ENCODE results near the gene PTPN14.

The PTPN14 gene

DNA sequence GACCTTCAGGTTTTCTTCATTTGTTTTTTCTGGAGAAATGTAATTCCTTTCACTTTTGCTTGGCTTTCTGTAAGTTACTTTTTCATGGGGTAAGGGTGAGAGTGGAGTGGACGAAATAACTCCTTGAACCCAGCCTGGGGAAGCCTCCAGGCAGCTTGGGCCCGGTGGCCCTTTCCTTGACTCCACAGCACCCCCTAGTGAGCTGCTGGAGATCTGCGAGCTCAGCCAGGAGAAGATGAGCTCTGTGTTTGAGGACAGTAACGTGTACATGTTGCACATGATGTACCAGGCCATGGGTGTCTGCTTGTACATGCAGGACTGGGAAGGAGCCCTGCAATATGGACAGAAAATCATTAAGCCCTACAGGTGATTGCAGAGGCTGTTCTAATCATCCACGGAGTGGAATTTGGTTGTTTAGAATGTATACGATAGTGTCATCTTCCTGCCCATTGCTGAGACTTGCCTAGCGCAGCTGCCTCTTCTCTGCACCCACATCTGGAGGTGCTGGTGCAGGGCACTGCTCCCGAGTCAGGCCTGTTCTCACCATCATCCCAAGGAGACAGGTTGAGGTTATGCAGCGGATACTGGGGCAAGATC, 219.5 kb downstream of the PTPN14 start:
- peak; percentile 69 for DNase-seq (ENCODE audit: low read depth)

GRCh38 chr1:214331180-214331579, 220.2 kb downstream of the PTPN14 start:
- DNase-seq (ENCODE audit: low read depth), result no peak

DNA sequence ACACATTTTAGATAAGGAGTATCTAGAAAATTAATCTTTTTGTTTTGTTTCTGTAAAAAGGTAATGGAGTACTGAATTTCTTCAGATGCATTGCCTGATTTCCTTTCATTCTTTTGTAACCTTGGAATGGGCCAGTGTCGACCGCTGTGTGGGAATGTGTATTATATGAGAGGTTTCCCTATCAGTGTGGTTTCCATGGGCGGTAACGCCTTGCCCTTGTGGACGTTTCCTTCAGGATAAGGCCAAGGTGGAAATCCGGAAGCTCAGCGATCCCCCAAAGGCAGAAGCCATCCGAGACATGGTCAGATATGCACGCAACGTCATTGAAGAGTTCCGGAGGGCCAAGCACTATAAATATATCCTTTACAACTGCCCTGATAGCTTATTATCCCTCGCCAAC, 220.7 kb downstream of the PTPN14 start:
- no peak for DNase-seq (ENCODE audit: low read depth)

DNA sequence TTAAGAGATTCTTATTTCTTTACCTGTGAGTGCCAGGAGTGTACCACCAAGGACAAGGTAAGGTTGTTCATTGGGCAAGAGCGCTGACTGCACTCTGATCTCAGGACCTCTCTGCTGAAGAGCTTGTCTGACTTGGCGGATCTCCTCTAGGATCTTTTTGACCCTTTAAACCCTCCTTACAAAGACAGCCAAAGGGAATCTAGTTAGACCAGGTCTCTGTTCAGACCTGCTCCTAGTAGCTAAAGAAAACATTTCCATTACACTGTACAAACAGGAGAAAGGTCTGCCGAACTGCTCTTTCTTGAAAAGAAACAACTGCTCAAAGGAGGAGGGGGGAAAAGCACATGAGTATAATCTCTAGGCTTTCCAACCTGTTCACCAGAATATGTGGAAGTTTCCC, 221.2 kb downstream of the PTPN14 start:
- DNase-seq (ENCODE audit: low read depth), result no peak

DNA sequence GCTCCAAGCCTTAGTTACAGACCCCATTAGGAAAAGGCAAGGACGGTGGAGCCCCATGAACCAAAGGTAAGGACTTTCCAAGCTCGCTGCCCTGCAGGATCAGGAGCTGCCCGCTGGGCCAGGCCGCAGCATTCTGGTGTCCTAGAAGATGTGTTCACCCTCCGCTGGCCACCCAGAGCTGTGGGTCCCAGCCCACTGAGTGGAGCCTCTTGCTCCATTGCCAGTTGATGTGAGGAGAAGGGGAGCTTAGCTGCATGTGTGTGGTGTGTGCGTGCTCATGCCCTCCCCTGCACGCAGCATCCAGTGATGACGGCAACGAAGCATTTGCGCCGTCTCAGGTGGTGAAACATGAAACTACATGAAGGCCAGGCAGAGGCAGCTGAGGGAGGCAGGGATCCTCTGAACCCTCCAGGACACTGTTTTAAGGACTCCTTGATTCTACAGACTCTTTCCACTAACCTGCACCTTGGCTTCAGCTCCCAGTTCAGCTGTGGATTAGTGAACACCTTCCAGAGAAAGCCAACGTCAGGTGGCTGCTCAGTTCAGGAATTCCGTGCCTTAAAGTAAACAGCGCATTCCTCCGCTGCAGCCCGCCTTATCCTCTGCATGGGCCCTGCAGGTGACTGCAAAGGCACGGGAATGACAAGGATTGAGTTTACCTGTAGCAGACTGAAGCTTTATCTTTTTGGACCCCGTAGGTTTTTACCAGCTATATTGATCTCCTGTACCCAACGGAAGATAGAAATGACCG, 221.8 kb downstream of the PTPN14 start:
- DNase-seq (ENCODE audit: low read depth), result no peak

DNA sequence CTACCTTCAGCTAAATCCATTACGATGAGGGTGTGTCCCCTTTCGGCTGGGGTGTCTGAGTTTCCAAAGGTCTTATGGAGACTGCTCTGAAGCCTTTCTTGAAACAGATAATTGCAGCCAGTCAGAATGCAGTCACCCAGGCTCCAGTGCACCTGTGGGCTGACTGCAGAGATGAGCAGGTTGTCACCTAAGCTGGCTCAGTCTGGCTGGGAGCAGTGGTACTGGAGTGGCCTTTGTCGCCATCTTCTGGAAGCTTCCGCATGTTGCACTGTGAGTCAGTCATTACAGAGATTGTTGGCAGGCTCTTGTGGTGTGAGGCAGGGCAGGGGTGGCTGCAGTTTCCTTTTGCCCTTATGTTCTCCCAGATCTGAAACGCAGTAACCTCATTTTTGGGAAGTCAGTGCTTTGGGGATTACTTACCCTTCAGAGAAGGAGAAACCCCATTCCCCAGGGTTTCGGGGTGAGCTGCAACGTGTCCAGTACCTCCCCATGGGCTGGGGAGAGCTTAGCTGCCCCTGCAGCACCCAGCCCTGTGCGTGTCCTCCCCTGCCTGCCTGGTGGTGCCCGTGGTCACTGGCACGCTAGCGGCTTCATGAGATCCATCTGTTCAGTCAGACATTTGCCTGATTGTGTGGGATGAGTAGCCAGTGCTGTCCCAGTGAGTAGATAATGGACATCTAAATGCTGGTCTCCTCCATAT, 222.5 kb downstream of the PTPN14 start:
- peak; percentile 82 for DNase-seq (ENCODE audit: low read depth)

DNA sequence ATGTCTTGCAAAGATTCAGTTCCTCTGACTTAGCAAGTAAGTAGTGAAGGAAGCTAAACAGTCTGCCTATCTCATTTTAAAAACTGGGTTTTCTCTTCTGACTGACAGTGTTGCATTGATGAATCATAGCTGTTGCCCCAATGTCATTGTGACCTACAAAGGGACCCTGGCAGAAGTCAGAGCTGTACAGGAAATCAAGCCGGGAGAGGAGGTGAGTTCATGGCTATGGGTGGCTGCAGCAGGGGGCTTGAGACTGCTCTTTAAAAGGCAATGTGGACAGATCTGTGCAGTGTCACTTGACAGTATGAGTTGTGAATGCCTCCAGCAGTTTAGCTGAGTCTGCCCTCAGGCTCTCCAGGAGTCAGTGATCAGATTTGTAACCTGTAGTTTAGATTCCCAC, 223.9 kb downstream of the PTPN14 start:
- no peak for DNase-seq (ENCODE audit: low read depth)

GRCh38 chr1:214326406-214326805, 225.0 kb downstream of the PTPN14 start:
- DNase-seq (ENCODE audit: low read depth), result no peak

- no peak for DNase-seq (ENCODE audit: low read depth)
These were observed 226.3 kb downstream of the PTPN14 start for GRCh38 chr1:214324896-214325800.

- no peak for DNase-seq (ENCODE audit: low read depth)
These were observed 229.5 kb downstream of the PTPN14 start for GRCh38 chr1:214321705-214322453.

DNA sequence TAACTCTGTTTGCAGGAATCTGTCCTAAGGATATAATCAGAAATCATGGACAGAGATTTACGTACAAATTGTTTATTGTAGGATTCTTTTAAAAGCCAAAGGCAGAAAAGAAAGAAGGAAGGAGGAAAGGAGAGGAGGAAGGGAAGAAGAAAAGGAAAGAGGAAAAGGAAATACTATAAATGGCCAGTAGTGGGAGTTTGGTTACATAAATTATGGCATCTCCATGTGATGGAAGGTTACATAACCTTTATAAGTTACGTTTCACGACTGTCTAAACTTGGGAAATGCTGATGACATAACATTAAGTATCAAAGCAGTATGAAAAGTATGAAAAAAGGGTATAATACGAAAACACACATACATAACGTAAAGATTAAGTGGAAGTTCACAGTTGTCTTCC, 231.5 kb downstream of the PTPN14 start:
- DNase-seq (ENCODE audit: low read depth), result peak; percentile 27

DNA sequence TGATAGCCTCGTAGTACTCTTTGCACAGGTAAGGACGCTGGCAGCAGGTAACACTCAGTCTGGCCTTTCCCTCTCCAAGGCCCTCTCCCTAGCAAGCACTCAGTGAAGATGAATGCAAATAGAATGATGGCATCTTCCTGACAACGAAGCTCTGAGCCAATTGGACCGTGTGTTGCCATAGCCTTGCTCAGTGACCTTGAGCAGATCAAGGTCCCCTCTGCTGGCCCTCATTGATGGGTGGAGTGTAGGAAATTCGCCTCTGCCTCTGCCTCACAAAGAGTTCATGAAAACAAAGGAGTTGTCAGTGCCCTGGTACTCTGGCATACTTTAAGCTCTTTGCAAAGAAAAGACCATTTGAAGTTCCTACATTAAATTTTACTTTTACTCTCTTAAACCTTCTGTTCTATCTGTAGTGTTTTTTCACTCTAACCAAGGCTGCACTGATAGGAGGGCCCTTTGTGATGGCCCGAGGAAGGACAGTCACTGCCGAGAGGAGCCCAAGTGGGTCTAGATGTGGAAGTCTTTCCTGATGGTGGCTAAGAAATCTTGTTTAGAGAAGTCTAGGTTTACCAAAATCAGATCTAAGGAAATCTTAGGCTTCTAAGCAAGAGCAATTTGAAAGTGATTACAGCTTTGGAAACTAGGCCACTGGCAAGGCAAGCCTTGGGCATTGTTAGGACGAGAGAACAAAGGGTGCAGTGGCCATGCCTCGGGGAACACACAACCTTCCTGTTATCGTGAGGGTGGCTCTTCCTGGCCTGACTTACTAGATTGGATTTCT, 232.3 kb downstream of the PTPN14 start:
- no peak for DNase-seq (ENCODE audit: low read depth)

DNA sequence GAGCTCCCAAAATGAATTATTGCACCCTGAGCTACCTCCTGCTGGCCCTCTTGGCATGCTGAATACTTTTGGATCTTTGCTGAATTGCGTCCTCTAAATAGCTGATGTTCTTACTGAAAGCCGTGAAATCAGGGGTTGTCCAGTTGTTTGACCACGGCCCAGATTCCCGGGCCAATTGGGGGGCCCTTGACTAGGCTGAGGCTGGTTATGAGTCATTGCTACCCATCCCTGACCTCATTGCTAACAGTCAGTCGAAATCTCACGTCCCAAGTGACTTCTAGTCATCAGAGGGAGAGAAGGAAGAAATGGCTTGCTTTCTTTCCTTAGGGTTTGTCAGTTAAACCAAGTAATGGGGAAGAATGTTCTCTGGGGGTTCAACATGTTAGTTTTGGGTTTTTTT, 233.0 kb downstream of the PTPN14 start:
- DNase-seq (ENCODE audit: low read depth), result peak; percentile 26

GRCh38 chr1:214317734-214318133, 233.7 kb downstream of the PTPN14 start:
- DNase-seq (ENCODE audit: low read depth), result no peak

DNA sequence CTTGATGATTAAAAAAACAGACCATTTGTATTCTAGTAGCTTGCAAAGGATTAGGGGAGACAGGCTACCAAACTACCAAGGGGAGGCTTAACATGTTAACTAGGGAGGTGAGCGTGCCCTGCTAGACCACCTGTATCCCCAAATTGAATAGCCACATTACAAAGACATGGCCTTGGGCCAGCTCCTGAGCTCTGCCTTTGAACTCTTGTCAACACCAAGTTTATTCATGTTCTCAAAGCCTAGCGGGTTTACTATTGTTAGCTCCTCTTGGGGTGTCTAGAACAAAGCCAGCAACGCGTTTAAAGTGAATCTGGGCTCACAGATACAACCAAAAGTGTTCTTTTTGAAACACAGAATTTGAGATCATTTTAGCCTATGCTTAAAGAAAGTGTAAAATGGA, 234.1 kb downstream of the PTPN14 start:
- no peak for DNase-seq (ENCODE audit: low read depth)

DNA sequence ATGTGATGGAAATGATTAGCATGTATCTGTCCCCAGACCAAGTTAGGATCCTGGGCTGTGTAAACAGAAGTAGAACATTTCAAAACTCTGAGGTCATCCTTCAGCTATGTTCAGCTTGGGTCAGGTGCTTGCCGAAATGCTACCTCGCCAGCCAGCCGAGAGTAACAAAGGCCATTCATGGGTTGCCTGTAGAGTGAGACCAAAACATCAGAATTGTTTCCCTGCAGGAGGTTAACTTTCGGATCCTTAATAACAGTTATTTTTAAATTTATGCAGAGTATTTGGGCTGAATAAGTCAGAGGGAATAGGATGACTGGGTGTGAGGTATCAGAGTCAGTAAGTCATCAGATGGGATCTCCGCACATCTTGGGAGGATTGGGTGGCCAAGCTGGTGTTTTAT, 234.8 kb downstream of the PTPN14 start:
- peak; percentile 67 for DNase-seq (ENCODE audit: low read depth)

DNA sequence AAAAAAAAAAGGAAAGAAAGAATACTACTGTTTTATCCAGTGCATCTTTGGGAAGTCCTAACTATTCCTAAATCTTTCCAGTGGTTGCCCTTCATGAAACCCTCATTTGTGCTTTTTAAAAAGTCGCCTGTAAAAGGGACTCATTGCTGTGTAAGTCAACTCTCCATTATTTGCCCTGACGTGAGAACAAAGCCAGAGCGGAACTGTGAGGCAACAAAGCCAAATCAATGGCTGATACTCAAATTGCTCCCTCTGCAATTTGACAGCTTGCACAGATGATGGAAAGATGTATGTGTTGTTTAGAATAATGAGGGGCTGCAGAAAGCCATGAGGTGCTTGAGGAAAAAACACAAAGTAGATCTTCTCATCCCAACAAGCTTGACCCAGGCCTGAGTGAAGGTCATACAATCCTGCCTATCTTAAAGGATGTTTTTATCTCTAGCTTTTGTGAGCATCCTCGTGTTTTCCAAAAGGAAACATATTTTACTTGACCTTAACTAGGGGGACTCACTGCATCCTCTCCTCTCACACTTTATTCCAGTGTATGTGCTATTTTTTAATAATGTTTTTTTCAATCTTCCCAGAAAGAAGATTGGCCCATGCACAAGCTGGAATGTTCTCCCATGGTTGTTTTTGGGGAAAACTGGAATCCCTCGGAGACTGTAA, 237.1 kb downstream of the PTPN14 start:
- no peak for DNase-seq (ENCODE audit: low read depth)

GRCh38 chr1:214312530-214313051, 238.8 kb downstream of the PTPN14 start:
- no peak for DNase-seq (ENCODE audit: low read depth)

GRCh38 chr1:214310777-214311690, 240.4 kb downstream of the PTPN14 start:
- no peak for DNase-seq (ENCODE audit: low read depth)

All from ELR (cell line).